Activated CD4-positive, alpha-beta T cell treated with anti-CD3 and anti-CD28 coated beads for 36 hours (primary cell): ENCODE results near the gene CEMIP. TPM values are rescaled to one million over a fixed set of nuclear protein-coding genes. Genes with fewer than 3 reads are reported as not detected.
A peak's percentile ranks its signal among the peaks of the same experiment; 100 is the strongest.

ENCODE experiments used
- ATAC-seq: fragments of 200-7000 bp; cut with Tn5 transposase; one replicate; pipeline ENCODE4 v1.10.0; 2021; ENCODE audit warnings: mild to moderate bottlenecking, moderate library complexity
- CTCF ChIA-PET: fragments of 350-600 bp; sonication (Branson Sonifier 250); formaldehyde crosslinking; loops from one replicate; lab custom pipeline; 2021; ENCODE audit warnings: antibody characterized with exemption; lab: Charles Lee
- POLR2A ChIA-PET: fragments of 350-600 bp; sonication (Branson Sonifier 250); formaldehyde crosslinking; loops from one replicate; lab custom pipeline; 2021; ENCODE audit warnings: antibody characterized with exemption, inconsistent platforms; lab: Charles Lee
- DNase-seq: peaks from one replicate; pipeline ENCODE4 v3.0.0-alpha.2; 2020
- H3K27ac Mint-ChIP-seq: one replicate; pipeline ENCODE4 v1.8.0; 2021; ENCODE audit warnings: mixed read lengths
- H3K27me3 Mint-ChIP-seq: one replicate; pipeline ENCODE4 v1.8.0; 2021; ENCODE audit warnings: mixed read lengths
- H3K36me3 Mint-ChIP-seq: one replicate; pipeline ENCODE4 v1.8.0; 2021; ENCODE audit warnings: low read depth, mixed read lengths
- H3K4me1 Mint-ChIP-seq: one replicate; pipeline ENCODE4 v1.8.0; 2021; ENCODE audit warnings: mixed read lengths
- H3K4me3 Mint-ChIP-seq: one replicate; pipeline ENCODE4 v1.8.0; 2021; ENCODE audit warnings: mild to moderate bottlenecking, moderate library complexity, mixed read lengths
- H3K9me3 Mint-ChIP-seq: one replicate; pipeline ENCODE4 v1.8.0; 2021; ENCODE audit warnings: low read depth, mixed read lengths
- intact Hi-C, 2 experiments: fragments of 100-400 bp; cut with DNase I in 1 of 2; cut with micrococcal nuclease in 1 of 2; formaldehyde crosslinking; loops; one replicate each; pipeline versions ENCODE4 v1.14.2 to v1.15.1; 2022 to 2024; cut with DNase I, micrococcal nuclease
- total RNA-seq, 2 experiments: library from RNA; stranded (reverse); gene quantifications; one replicate each; pipeline ENCODE4 v1.2.3, GENCODE V29; 2021

The CEMIP gene
- total RNA-seq, 2 experiments from 2014 or later: 0.04 TPM; not detected in 1

DNA sequence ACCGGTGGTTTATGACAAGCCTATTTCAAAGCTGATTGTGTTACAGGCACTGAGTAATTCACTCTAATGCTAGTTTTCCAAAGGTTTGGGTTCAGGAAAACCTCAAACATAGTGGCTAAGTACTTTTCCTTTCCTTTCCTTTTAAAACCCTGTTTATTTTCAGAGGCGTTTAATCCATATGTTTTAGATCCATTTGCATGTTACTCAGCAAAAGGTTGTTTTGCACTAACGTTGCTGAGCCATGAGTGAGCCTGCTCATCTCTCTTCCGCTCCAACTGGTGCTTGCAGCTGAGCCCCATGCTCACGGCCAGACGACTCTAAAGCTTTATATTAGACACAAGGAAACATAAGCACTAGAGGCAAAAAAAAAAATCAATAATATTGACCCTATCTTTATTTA, 9.4 kb downstream of the CEMIP start:
- CTCF ChIA-PET: interaction anchor here (0.7 kb wide), 1 partner anchor 134 kb away, joined by 3 read pairs; no protein-coding TSS in a partner anchor
- no peaks in the 10 kb centered on the region for H3K36me3 Mint-ChIP-seq
- no peak overlapping the region for H3K4me3 Mint-ChIP-seq
- ATAC-seq (no peak), DNase-seq (no peak)
- POLR2A ChIA-PET: interaction anchor here (0.6 kb wide), 1 partner anchor 30 kb away, joined by 3 read pairs; no protein-coding TSS in a partner anchor
- H3K27me3 Mint-ChIP-seq: peaks cover 12% of the 10 kb centered on the region
- H3K4me1 Mint-ChIP-seq: peaks cover 2% of the 10 kb centered on the region
- H3K9me3 Mint-ChIP-seq: no peaks in the 10 kb centered on the region
- intact Hi-C loops: no loop called here
- H3K27ac Mint-ChIP-seq: no peak overlapping the region

DNA sequence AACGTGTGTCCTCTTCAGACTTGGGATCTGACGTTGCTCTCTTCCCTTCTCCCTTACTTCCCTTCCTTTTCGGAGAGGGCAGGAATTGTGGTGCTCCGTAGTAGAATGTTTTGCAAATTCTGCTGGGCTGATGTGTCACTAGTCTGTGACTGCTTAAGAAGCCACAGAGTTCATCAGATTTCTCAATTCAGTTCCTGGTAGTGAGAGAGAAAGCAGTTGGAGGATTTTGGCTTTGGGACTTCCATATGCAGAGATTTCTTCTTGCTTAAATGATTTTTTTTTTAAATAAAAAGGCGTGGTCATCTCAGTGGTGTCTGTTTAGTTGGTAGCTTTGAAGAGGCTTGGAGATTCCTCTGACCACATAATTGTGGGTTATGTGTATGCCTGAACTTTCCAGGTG, 10.1 kb downstream of the CEMIP start:
- H3K27me3 Mint-ChIP-seq: peaks cover 14% of the 10 kb centered on the region
- DNase-seq: no peak
- intact Hi-C loops: no loop called here
- H3K36me3 Mint-ChIP-seq: no peaks in the 10 kb centered on the region
- no peak for ATAC-seq
- POLR2A ChIA-PET: no interaction called here
- no peak overlapping the region for H3K4me3 Mint-ChIP-seq
- CTCF ChIA-PET: no interaction called here
- no peaks in the 10 kb centered on the region for H3K9me3 Mint-ChIP-seq
- H3K27ac Mint-ChIP-seq: no peak overlapping the region
- H3K4me1 Mint-ChIP-seq: no peaks in the 10 kb centered on the region

GRCh38 chr15:80789796-80790195, 10.6 kb downstream of the CEMIP start:
- ChIA-PET CTCF (no interaction called here), POLR2A (no interaction called here)
- Mint-ChIP-seq H3K9me3 (no peaks in the 10 kb centered on the region), H3K27ac (no peak overlapping the region), H3K4me1 (no peaks in the 10 kb centered on the region), H3K27me3 (peaks cover 17% of the 10 kb centered on the region), H3K4me3 (no peak overlapping the region), H3K36me3 (no peaks in the 10 kb centered on the region)
- ATAC-seq (no peak), DNase-seq (no peak)
- intact Hi-C loops: no loop called here

- ChIA-PET CTCF (no interaction called here), POLR2A (no interaction called here)
- intact Hi-C loops: no loop called here
- Mint-ChIP-seq H3K27ac (no peak overlapping the region), H3K9me3 (no peaks in the 10 kb centered on the region), H3K4me1 (no peaks in the 10 kb centered on the region), H3K27me3 (peaks cover 18% of the 10 kb centered on the region), H3K36me3 (no peaks in the 10 kb centered on the region), H3K4me3 (no peak overlapping the region)
- ATAC-seq (no peak), DNase-seq (no peak)
Measured at GRCh38 chr15:80790236-80790635, 11.1 kb downstream of the CEMIP start.

DNA sequence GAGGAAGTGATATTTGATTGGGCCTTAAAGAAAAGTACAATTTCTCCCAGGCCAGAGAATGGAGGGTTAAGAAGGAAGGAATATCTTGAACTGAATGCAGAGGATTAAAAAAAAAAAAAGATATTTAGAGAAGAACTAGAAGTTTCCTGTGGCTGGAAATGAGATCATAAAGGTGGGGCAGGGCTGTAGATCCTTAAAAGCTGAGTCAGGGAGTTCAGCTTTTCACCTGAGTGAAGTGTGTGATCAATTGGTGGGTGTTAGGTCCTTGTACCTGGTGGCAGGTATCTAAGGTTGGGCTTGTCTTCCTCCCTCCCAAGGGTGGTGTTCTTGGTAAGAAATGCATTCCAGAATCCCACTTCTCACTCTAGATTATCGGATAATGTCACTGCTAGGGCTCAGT, 11.8 kb downstream of the CEMIP start:
- no peak for DNase-seq
- no peak for ATAC-seq
- H3K27ac Mint-ChIP-seq: no peak overlapping the region
- no peak overlapping the region for H3K4me3 Mint-ChIP-seq
- ChIA-PET POLR2A (no interaction called here), CTCF (no interaction called here)
- H3K9me3 Mint-ChIP-seq: no peaks in the 10 kb centered on the region
- intact Hi-C loops: no loop called here
- H3K27me3 Mint-ChIP-seq: peaks cover 18% of the 10 kb centered on the region
- no peaks in the 10 kb centered on the region for H3K4me1 Mint-ChIP-seq
- no peaks in the 10 kb centered on the region for H3K36me3 Mint-ChIP-seq

GRCh38 chr15:80796407-80796806, 17.2 kb downstream of the CEMIP start:
- Mint-ChIP-seq H3K27me3 (peaks cover 7% of the 10 kb centered on the region), H3K27ac (no peak overlapping the region), H3K36me3 (no peaks in the 10 kb centered on the region), H3K9me3 (no peaks in the 10 kb centered on the region), H3K4me1 (no peaks in the 10 kb centered on the region), H3K4me3 (no peak overlapping the region)
- no peak for ATAC-seq
- intact Hi-C loops: no loop called here
- CTCF ChIA-PET: interaction anchor here (0.7 to 0.9 kb wide), 2 partner anchors 20 to 230 kb away, joined by 3 read pairs; no protein-coding TSS in a partner anchor
- no peak for DNase-seq
- POLR2A ChIA-PET: no interaction called here

DNA sequence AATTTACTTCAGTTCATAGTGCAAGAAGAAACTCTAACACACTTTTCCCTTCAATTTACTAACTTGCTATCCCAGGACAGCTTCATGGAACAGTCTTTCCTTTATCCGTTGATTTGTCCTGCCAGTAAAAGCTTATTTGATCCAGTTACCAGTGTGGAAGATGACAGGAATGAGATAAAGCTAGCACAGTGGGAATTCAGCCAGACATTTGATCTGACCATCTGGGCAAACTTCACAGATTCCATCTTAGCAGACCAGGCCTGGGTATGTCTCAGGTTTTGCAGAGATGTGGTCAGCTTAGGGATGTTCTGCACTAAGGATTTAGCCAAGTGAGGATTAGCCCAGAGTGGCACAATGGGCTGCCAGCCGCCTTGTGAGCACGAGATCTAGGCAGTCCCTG, 19.7 kb downstream of the CEMIP start:
- ATAC-seq (no peak), DNase-seq (no peak)
- Mint-ChIP-seq H3K27ac (no peak overlapping the region), H3K4me1 (peaks cover 11% of the 10 kb centered on the region), H3K36me3 (no peaks in the 10 kb centered on the region), H3K27me3 (peaks cover 5% of the 10 kb centered on the region), H3K4me3 (no peak overlapping the region), H3K9me3 (no peaks in the 10 kb centered on the region)
- intact Hi-C loops: no loop called here
- ChIA-PET POLR2A (no interaction called here), CTCF (no interaction called here)

- DNase-seq (no peak), ATAC-seq (no peak)
- Mint-ChIP-seq H3K27ac (no peak overlapping the region), H3K4me3 (no peak overlapping the region), H3K4me1 (peaks cover 22% of the 10 kb centered on the region), H3K27me3 (no peaks in the 10 kb centered on the region), H3K9me3 (no peaks in the 10 kb centered on the region), H3K36me3 (no peaks in the 10 kb centered on the region)
- POLR2A ChIA-PET: no interaction called here
- intact Hi-C loops: no loop called here
- CTCF ChIA-PET: no interaction called here
Measured at GRCh38 chr15:80800067-80800466, 20.9 kb downstream of the CEMIP start.

GRCh38 chr15:80801891-80802680, 22.9 kb downstream of the CEMIP start:
- Mint-ChIP-seq H3K4me3 (no peak overlapping the region), H3K27ac (no peak overlapping the region), H3K36me3 (no peaks in the 10 kb centered on the region), H3K9me3 (no peaks in the 10 kb centered on the region), H3K4me1 (peaks cover 29% of the 10 kb centered on the region), H3K27me3 (no peaks in the 10 kb centered on the region)
- ChIA-PET POLR2A (no interaction called here), CTCF (no interaction called here)
- intact Hi-C loops: no loop called here
- DNase-seq (no peak), ATAC-seq (no peak)

GRCh38 chr15:80803580-80804525, 24.7 kb downstream of the CEMIP start:
- Mint-ChIP-seq H3K36me3 (no peaks in the 10 kb centered on the region), H3K9me3 (no peaks in the 10 kb centered on the region), H3K4me1 (peaks cover 29% of the 10 kb centered on the region), H3K27me3 (no peaks in the 10 kb centered on the region), H3K4me3 (no peak overlapping the region), H3K27ac (peak overlapping the region; percentile 79)
- CTCF ChIA-PET: interaction anchor here (0.8 to 2.8 kb wide), 8 partner anchors 11 to 456 kb away, joined by 3 to 15 read pairs (median 3); partner anchors contain the start of gene CEMIP
- POLR2A ChIA-PET: interaction anchor here (0.6 to 0.7 kb wide), 3 partner anchors 21 to 647 kb away, joined by 3 to 8 read pairs (median 4); no protein-coding TSS in a partner anchor
- ATAC-seq (peak; percentile 85), DNase-seq (peak; percentile 66)
- intact Hi-C loops: no loop called here

- Mint-ChIP-seq H3K27ac (peak overlapping the region; percentile 79), H3K4me1 (peaks cover 29% of the 10 kb centered on the region), H3K4me3 (no peak overlapping the region), H3K9me3 (no peaks in the 10 kb centered on the region), H3K36me3 (no peaks in the 10 kb centered on the region), H3K27me3 (peaks cover 2% of the 10 kb centered on the region)
- intact Hi-C loops: no loop called here
- DNase-seq: peak; percentile 42
- POLR2A ChIA-PET: no interaction called here
- CTCF ChIA-PET: interaction anchor here (0.6 to 2.8 kb wide), 6 partner anchors 18 to 681 kb away, joined by 3 to 15 read pairs (median 4); no protein-coding TSS in a partner anchor
- peak; percentile 49 for ATAC-seq
Measured at GRCh38 chr15:80804970-80805495, 25.9 kb downstream of the CEMIP start.
